GM23338 (cell line): ENCODE results near the gene ACTG2.

Experiments
- CREB1 ChIP-seq: fragments of 250-450 bp; sonication (Bioruptor Pico); IDR thresholded peaks from 2 replicates; pipeline ENCODE4 v1.5.0; 2020; ENCODE audit warnings: low read depth, mild to moderate bottlenecking, moderate library complexity
- CTCF ChIP-seq, 2 experiments: fragments of 200-600 bp in 1 of 2; sonication (generic) in 1 of 2; conservative IDR thresholded peaks; 2 replicates each; pipeline versions ENCODE4 v1.5.1 to v1.6.1; 2016 to 2017; ENCODE audit warnings: antibody characterized with exemption in 2 of 2, low read depth in 2 of 2, mild to moderate bottlenecking in 2 of 2, moderate library complexity in 1 of 2
- EZH2 ChIP-seq: fragments of 200-600 bp; sonication (generic); IDR thresholded peaks from one replicate; pipeline ENCODE4 v1.8.0; 2017; ENCODE audit warnings: antibody characterized with exemption, mild to moderate bottlenecking, low read depth; ENCODE audit not compliant: unreplicated experiment
- EZH2phosphoT487 ChIP-seq: fragments of 200-600 bp; sonication (generic); IDR thresholded peaks from one replicate; pipeline ENCODE4 v1.8.1; 2018; ENCODE audit warnings: antibody characterized with exemption; ENCODE audit not compliant: unreplicated experiment
- POLR2AphosphoS5 ChIP-seq: IDR thresholded peaks from 2 replicates; pipeline ENCODE4 v1.6.1; 2016; ENCODE audit warnings: antibody characterized with exemption, low read depth
- REST ChIP-seq: IDR thresholded peaks from one replicate; pipeline ENCODE4 v1.6.1; 2018; ENCODE audit warnings: antibody characterized with exemption; ENCODE audit not compliant: unreplicated experiment
- ZNF331 ChIP-seq: fragments of 250-450 bp; sonication (Bioruptor Pico); IDR thresholded peaks from 2 replicates; pipeline ENCODE4 v1.5.0; 2020; ENCODE audit warnings: low read depth, mild to moderate bottlenecking, moderate library complexity

- TF ChIP-seq CTCF (conservative IDR thresholded peaks at IDR 0.05; ENCODE audit: low read depth in 2 of 2), result no peak
- no peak for TF ChIP-seq EZH2
- no peak for TF ChIP-seq POLR2AphosphoS5
- no peak for TF ChIP-seq ZNF331
- TF ChIP-seq REST, result no peak
- TF ChIP-seq EZH2phosphoT487, result no peak
- no peak for TF ChIP-seq CREB1
These were observed 49.9 kb downstream of the ACTG2 start for GRCh38 chr2:73942664-73943063.
